Measurements from ENCODE around the gene PARN. TPM values are rescaled to one million over a fixed set of nuclear protein-coding genes. Genes with fewer than 3 reads are reported as not detected.

The PARN gene
- total and polyA plus RNA-seq, 9 of the 15 experiments (the other 6 are each of a cell fraction or from before 2014, with no cell fraction given), result 9.6 to 51.3 (median 40.4) TPM

DNA sequence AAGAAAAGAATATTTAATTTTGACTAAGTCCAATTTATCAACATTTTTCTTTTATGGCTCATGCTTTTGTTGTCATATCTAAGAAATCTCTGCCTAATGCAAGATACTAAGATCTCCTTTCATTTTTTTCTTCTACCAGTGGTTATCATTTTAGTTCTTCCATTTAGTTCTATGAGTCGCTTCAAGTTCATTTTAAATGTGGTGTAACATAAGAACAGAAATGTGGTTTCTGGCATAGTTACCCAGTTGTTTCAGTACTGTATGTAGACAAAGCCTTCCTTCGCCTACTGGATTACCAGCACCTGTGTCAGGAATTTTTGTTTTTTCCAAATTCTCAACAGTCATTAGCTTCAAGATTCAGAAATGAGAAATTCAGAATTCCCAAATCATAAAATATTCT lies 175.7 kb downstream of the PARN start:
- in situ Hi-C loops (cut with MboI), result no loop called here
- POLR2A ChIA-PET, result no interaction called here

DNA sequence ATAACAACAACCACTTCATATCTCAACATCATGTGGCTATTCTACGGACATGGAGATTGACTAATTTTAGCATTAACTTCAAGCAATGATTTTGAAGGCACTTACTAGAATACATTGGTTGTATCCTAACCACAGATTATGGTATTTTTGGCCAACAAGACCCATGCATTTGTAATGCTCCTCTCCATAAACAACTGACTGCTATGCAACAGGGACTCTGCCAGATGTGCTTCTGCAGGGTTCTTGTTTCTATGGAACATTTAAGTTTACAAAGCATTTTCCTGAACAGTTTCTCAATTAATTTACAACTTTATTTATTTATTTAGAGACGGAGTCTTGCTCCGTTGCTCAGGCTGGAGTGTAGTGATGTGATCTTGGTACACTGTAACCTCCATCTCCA lies 178.0 kb downstream of the PARN start:
- Histone ChIP-seq H3K4me1 (replicated peaks in 1 of 2; ENCODE audit: control insufficient read depth in 2 of 2, insufficient read depth in 2 of 2, low read length in 2 of 2) (no peaks in the 10 kb centered on the region; a peak in 1 of 5 replicates), H3K4me2 (ENCODE audit: insufficient read depth, low read length) (no peak overlapping the region), H2AFZ (ENCODE audit: low read depth, low read length) (no peak overlapping the region), H3K36me3 (ENCODE audit: control insufficient read depth, insufficient read depth, low read length) (no peaks in the 10 kb centered on the region; the same call in 2 of the 3 replicates), H3K27ac (ENCODE audit: extremely low read depth, low read depth, low read length) (no peak overlapping the region), H3K9me1 (ENCODE audit: control insufficient read depth, insufficient read depth, low read length) (no peaks in the 10 kb centered on the region), H3K9me3 (replicated peaks; ENCODE audit: control insufficient read depth, insufficient read depth, low read depth, low read length) (no peaks in the 10 kb centered on the region), H4K20me1 (replicated peaks; ENCODE audit: control insufficient read depth, insufficient read depth, low read length) (no peaks in the 10 kb centered on the region), H3K79me2 (ENCODE audit: control insufficient read depth, insufficient read depth, low read length) (no peaks in the 10 kb centered on the region), H3K4me3 (no peak overlapping the region), H3K27me3 (ENCODE audit: control insufficient read depth in 2 of 2, insufficient read depth in 2 of 2, low read length in 2 of 2) (no peaks in the 10 kb centered on the region), H3K9ac (ENCODE audit: insufficient read depth in 1 of 2, low read depth in 2 of 2, low read length in 2 of 2) (no peak overlapping the region)
- FAIRE-seq, result no peak
- BruUV-seq (replicated peaks), result no TSS peak
- intact Hi-C loops (cut with micrococcal nuclease), result no loop called here
- 83% methylated on average over 3 of the region's 3 CpGs for WGBS (ENCODE audit: insufficient coverage, low coverage, missing lambda C conversion rate)
- ChIA-PET CTCF (ENCODE audit: low intra/inter-chr PET ratio) (no interaction called here), POLR2A (no interaction called here)
- ATAC-seq, result no peak
- no peak for DNase-seq (ENCODE audit: extremely low read depth in 1 of 4, low spot score in 3 of 4)
- in situ Hi-C loops (cut with MboI), result no loop called here
- TF ChIP-seq, protein P1, sequence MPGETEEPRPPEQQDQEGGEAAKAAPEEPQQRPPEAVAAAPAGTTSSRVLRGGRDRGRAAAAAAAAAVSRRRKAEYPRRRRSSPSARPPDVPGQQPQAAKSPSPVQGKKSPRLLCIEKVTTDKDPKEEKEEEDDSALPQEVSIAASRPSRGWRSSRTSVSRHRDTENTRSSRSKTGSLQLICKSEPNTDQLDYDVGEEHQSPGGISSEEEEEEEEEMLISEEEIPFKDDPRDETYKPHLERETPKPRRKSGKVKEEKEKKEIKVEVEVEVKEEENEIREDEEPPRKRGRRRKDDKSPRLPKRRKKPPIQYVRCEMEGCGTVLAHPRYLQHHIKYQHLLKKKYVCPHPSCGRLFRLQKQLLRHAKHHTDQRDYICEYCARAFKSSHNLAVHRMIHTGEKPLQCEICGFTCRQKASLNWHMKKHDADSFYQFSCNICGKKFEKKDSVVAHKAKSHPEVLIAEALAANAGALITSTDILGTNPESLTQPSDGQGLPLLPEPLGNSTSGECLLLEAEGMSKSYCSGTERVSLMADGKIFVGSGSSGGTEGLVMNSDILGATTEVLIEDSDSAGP (CRISPR knock-in tag; IDR thresholded peaks at IDR 0.05), result no peak
- TF ChIP-seq ZNF699 (CRISPR knock-in tag; IDR thresholded peaks at IDR 0.05; ENCODE audit: insufficient replicate concordance) (no peak), SREBF2 (CRISPR knock-in tag; IDR thresholded peaks at IDR 0.05) (no peak), DDX20 (tag; IDR thresholded peaks at IDR 0.05; ENCODE audit: low read depth) (no peak), THRAP3 (IDR thresholded peaks at IDR 0.05; ENCODE audit: borderline replicate concordance) (no peak)
- TF ChIP-seq, protein P2, sequence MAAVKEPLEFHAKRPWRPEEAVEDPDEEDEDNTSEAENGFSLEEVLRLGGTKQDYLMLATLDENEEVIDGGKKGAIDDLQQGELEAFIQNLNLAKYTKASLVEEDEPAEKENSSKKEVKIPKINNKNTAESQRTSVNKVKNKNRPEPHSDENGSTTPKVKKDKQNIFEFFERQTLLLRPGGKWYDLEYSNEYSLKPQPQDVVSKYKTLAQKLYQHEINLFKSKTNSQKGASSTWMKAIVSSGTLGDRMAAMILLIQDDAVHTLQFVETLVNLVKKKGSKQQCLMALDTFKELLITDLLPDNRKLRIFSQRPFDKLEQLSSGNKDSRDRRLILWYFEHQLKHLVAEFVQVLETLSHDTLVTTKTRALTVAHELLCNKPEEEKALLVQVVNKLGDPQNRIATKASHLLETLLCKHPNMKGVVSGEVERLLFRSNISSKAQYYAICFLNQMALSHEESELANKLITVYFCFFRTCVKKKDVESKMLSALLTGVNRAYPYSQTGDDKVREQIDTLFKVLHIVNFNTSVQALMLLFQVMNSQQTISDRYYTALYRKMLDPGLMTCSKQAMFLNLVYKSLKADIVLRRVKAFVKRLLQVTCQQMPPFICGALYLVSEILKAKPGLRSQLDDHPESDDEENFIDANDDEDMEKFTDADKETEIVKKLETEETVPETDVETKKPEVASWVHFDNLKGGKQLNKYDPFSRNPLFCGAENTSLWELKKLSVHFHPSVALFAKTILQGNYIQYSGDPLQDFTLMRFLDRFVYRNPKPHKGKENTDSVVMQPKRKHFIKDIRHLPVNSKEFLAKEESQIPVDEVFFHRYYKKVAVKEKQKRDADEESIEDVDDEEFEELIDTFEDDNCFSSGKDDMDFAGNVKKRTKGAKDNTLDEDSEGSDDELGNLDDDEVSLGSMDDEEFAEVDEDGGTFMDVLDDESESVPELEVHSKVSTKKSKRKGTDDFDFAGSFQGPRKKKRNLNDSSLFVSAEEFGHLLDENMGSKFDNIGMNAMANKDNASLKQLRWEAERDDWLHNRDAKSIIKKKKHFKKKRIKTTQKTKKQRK (IDR thresholded peaks at IDR 0.05; ENCODE audit: borderline replicate concordance, low read depth, low read length), result no peak
- TF ChIP-seq, protein P3, sequence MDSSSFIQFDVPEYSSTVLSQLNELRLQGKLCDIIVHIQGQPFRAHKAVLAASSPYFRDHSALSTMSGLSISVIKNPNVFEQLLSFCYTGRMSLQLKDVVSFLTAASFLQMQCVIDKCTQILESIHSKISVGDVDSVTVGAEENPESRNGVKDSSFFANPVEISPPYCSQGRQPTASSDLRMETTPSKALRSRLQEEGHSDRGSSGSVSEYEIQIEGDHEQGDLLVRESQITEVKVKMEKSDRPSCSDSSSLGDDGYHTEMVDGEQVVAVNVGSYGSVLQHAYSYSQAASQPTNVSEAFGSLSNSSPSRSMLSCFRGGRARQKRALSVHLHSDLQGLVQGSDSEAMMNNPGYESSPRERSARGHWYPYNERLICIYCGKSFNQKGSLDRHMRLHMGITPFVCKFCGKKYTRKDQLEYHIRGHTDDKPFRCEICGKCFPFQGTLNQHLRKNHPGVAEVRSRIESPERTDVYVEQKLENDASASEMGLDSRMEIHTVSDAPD (CRISPR knock-in tag; IDR thresholded peaks at IDR 0.05), result no peak

More for the DNA sequence above, 175.7 kb downstream of the PARN start:
- Histone ChIP-seq H3K9me1 (ENCODE audit: control insufficient read depth, insufficient read depth, low read length) (no peaks in the 10 kb centered on the region), H3K36me3 (ENCODE audit: control insufficient read depth, insufficient read depth, low read length) (no peaks in the 10 kb centered on the region; the same call in 2 of the 3 replicates), H3K4me2 (ENCODE audit: insufficient read depth, low read length) (no peak overlapping the region), H3K27ac (ENCODE audit: extremely low read depth, low read depth, low read length) (no peak overlapping the region), H2AFZ (ENCODE audit: low read depth, low read length) (no peak overlapping the region), H3K27me3 (ENCODE audit: control insufficient read depth in 2 of 2, insufficient read depth in 2 of 2, low read length in 2 of 2) (no peaks in the 10 kb centered on the region), H4K20me1 (replicated peaks; ENCODE audit: control insufficient read depth, insufficient read depth, low read length) (no peaks in the 10 kb centered on the region), H3K79me2 (ENCODE audit: control insufficient read depth, insufficient read depth, low read length) (no peaks in the 10 kb centered on the region), H3K4me3 (no peak overlapping the region), H3K4me1 (replicated peaks in 1 of 2; ENCODE audit: control insufficient read depth in 2 of 2, insufficient read depth in 2 of 2, low read length in 2 of 2) (no peaks in the 10 kb centered on the region; a peak in 1 of 5 replicates), H3K9me3 (replicated peaks; ENCODE audit: control insufficient read depth, insufficient read depth, low read depth, low read length) (no peaks in the 10 kb centered on the region), H3K9ac (ENCODE audit: insufficient read depth in 1 of 2, low read depth in 2 of 2, low read length in 2 of 2) (no peak overlapping the region)
- DNase-seq (ENCODE audit: extremely low read depth in 1 of 4, low spot score in 3 of 4) (no peak), ATAC-seq (no peak), FAIRE-seq (no peak)
- intact Hi-C loops (cut with micrococcal nuclease), result no loop called here
- no peak for TF ChIP-seq NFIX (CRISPR knock-in tag; IDR thresholded peaks at IDR 0.05; ENCODE audit: low read depth)
- no peak for TF ChIP-seq KLF13 (tag; IDR thresholded peaks at IDR 0.05; ENCODE audit: borderline replicate concordance, low read depth)
- no peak for TF ChIP-seq ZNF143 (CRISPR knock-in tag; IDR thresholded peaks at IDR 0.05)
- no peak for TF ChIP-seq ZNF224 (CRISPR knock-in tag; IDR thresholded peaks at IDR 0.05)
- no peak for TF ChIP-seq HOXB6 (CRISPR knock-in tag; IDR thresholded peaks at IDR 0.05; ENCODE audit: borderline replicate concordance)
- no peak for TF ChIP-seq MTA1 (IDR thresholded peaks at IDR 0.05; ENCODE audit: borderline replicate concordance)
- BruUV-seq (replicated peaks), result no TSS peak
- CTCF ChIA-PET (ENCODE audit: low intra/inter-chr PET ratio), result no interaction called here
- 83% methylated on average over 2 of the region's 2 CpGs for WGBS (ENCODE audit: insufficient coverage, low coverage, missing lambda C conversion rate)

Data from K562 (cell line).